H9 (cell line): ENCODE measurements around the gene ASIC4. TPM values are rescaled to one million over a fixed set of nuclear protein-coding genes. Genes with fewer than 3 reads are reported as not detected.
A peak's percentile ranks its signal among the peaks of the same experiment; 100 is the strongest.

Experiments used
- DNase-seq: peaks from one replicate; pipeline ENCODE4 v3.0.0-alpha.2; 2017
- H2AFZ ChIP-seq: one replicate; pipeline ENCODE4 v1.6.1; 2013; ENCODE audit warnings: mild to moderate bottlenecking, low read length, control low read depth, moderate library complexity
- H2AK5ac ChIP-seq: 2 replicates; pipeline ENCODE4 v1.6.1; 2013; ENCODE audit warnings: low read length, control low read depth, mixed read lengths; ENCODE audit not compliant: insufficient read length
- H2BK120ac ChIP-seq: one replicate; pipeline ENCODE4 v1.6.1; 2013; ENCODE audit warnings: low read depth, mild to moderate bottlenecking, low read length, control low read depth, inconsistent platforms; ENCODE audit not compliant: poor library complexity, severe bottlenecking
- H2BK12ac ChIP-seq: 2 replicates; pipeline ENCODE4 v1.6.1; 2013; ENCODE audit warnings: low read length, control low read depth, mixed read lengths, low read depth; ENCODE audit not compliant: insufficient read length
- H2BK15ac ChIP-seq: 2 replicates; pipeline ENCODE4 v1.6.1; 2013; ENCODE audit warnings: low read depth, low read length, control low read depth
- H2BK20ac ChIP-seq: one replicate; pipeline ENCODE4 v1.6.1; 2013; ENCODE audit warnings: low read depth, mild to moderate bottlenecking, low read length, control low read depth, inconsistent platforms; ENCODE audit not compliant: poor library complexity, severe bottlenecking
- H2BK5ac ChIP-seq: 2 replicates; pipeline ENCODE4 v1.6.1; 2013; ENCODE audit warnings: low read length, control low read depth, mixed read lengths; ENCODE audit not compliant: insufficient read length
- H3K14ac ChIP-seq: 2 replicates; pipeline ENCODE4 v1.6.1; 2013; ENCODE audit warnings: low read length, control low read depth; ENCODE audit not compliant: insufficient read depth
- H3K18ac ChIP-seq: 2 replicates; pipeline ENCODE4 v1.6.1; 2013; ENCODE audit warnings: low read depth, mild to moderate bottlenecking, mixed read lengths, low read length, control low read depth; ENCODE audit not compliant: insufficient read length
- H3K23ac ChIP-seq: 2 replicates; pipeline ENCODE4 v1.6.1; 2013; ENCODE audit warnings: low read length, control low read depth, mixed read lengths, low read depth; ENCODE audit not compliant: insufficient read length
- H3K23me2 ChIP-seq: 2 replicates; pipeline ENCODE4 v1.6.1; 2013; ENCODE audit warnings: low read depth, mild to moderate bottlenecking, mixed read lengths, low read length, control low read depth; ENCODE audit not compliant: insufficient read length, poor library complexity, severe bottlenecking
- H3K27ac ChIP-seq: 2 replicates; pipeline ENCODE4 v1.5.1; 2013; ENCODE audit warnings: low read length, control low read depth, mixed read lengths, low read depth; ENCODE audit not compliant: insufficient read length
- H3K27me3 ChIP-seq: 2 replicates; pipeline ENCODE4 v1.6.1; 2013; ENCODE audit warnings: low read length, control low read depth, inconsistent platforms; ENCODE audit not compliant: insufficient read depth
- H3K4ac ChIP-seq: 2 replicates; pipeline ENCODE4 v1.6.1; 2013; ENCODE audit warnings: low read depth, mild to moderate bottlenecking, control low read depth, inconsistent platforms, low read length, moderate library complexity
- H3K4me1 ChIP-seq: 2 replicates; pipeline ENCODE4 v1.6.1; 2013; ENCODE audit warnings: low read length, control low read depth, inconsistent platforms; ENCODE audit not compliant: insufficient read depth
- H3K4me2 ChIP-seq: 2 replicates; pipeline ENCODE4 v1.6.1; 2013; ENCODE audit warnings: low read length, control low read depth, mixed read lengths; ENCODE audit not compliant: insufficient read length, insufficient read depth
- H3K56ac ChIP-seq: 2 replicates; pipeline ENCODE4 v1.6.1; 2013; ENCODE audit warnings: low read depth, mild to moderate bottlenecking, mixed read lengths, low read length, control low read depth; ENCODE audit not compliant: insufficient read length
- H3K79me1 ChIP-seq: 2 replicates; pipeline ENCODE4 v1.6.1; 2013; ENCODE audit warnings: low read depth, mild to moderate bottlenecking, moderate library complexity, low read length, control low read depth, inconsistent platforms; ENCODE audit not compliant: insufficient read depth, poor library complexity, severe bottlenecking
- H3K79me2 ChIP-seq: 2 replicates; pipeline ENCODE4 v1.6.1; 2013; ENCODE audit warnings: low read length, control low read depth, inconsistent platforms; ENCODE audit not compliant: insufficient read depth
- H3K9ac ChIP-seq: 2 replicates; pipeline ENCODE4 v1.6.1; 2013; ENCODE audit warnings: low read length, control low read depth, mixed read lengths; ENCODE audit not compliant: insufficient read length; ENCODE audit errors: extremely low read depth
- H3K9me3 ChIP-seq: one replicate; pipeline ENCODE4 v1.6.1; 2013; ENCODE audit warnings: low read depth, low read length, inconsistent platforms; ENCODE audit not compliant: control insufficient read depth
- H3T11ph ChIP-seq: one replicate; pipeline ENCODE4 v1.6.1; 2013; ENCODE audit warnings: mild to moderate bottlenecking, low read length, control low read depth, inconsistent platforms
- H4K20me1 ChIP-seq: one replicate; pipeline ENCODE4 v1.6.1; 2013; ENCODE audit not compliant: control insufficient read depth, insufficient read length, insufficient read depth
- H4K5ac ChIP-seq: 2 replicates; pipeline ENCODE4 v1.6.1; 2013; ENCODE audit warnings: low read depth, mild to moderate bottlenecking, mixed read lengths, low read length, control low read depth; ENCODE audit not compliant: insufficient read length
- H4K8ac ChIP-seq: replicated peaks from 2 replicates; pipeline ENCODE4 v1.6.1; 2013; ENCODE audit warnings: low read length, control low read depth, mixed read lengths, low read depth; ENCODE audit not compliant: insufficient read length
- H4K91ac ChIP-seq: 2 replicates; pipeline ENCODE4 v1.6.1; 2013; ENCODE audit warnings: low read depth, mild to moderate bottlenecking, moderate library complexity, mixed read lengths, low read length, control low read depth; ENCODE audit not compliant: insufficient read length
- H3K27ac Mint-ChIP-seq, 3 experiments: 2 replicates in 2 of 3; 3 replicates in 1 of 3; pipeline ENCODE4 v1.8.0; 2020 to 2021; ENCODE audit warnings: mixed read lengths in 3 of 3, mild to moderate bottlenecking in 1 of 3, moderate library complexity in 1 of 3
- H3K27me3 Mint-ChIP-seq: 2 replicates; pipeline ENCODE4 v1.8.0; 2021; ENCODE audit warnings: low read depth, mild to moderate bottlenecking, moderate library complexity, mixed read lengths
- H3K36me3 Mint-ChIP-seq, 3 experiments: 2 replicates in 2 of 3; 3 replicates in 1 of 3; pipeline ENCODE4 v1.8.0; 2020 to 2021; ENCODE audit warnings: low read depth in 3 of 3, mixed read lengths in 3 of 3; ENCODE audit not compliant: insufficient read depth in 1 of 3
- H3K4me1 Mint-ChIP-seq, 2 experiments: 2 replicates each; pipeline ENCODE4 v1.8.0; 2020; ENCODE audit warnings: mixed read lengths in 2 of 2
- H3K4me3 Mint-ChIP-seq, 2 experiments: 2 replicates in 1 of 2; 3 replicates in 1 of 2; pipeline ENCODE4 v1.8.0; 2020 to 2021; ENCODE audit warnings: mild to moderate bottlenecking in 2 of 2, mixed read lengths in 2 of 2, moderate library complexity in 1 of 2
- H3K9me3 Mint-ChIP-seq, 2 experiments: 2 replicates in 1 of 2; 3 replicates in 1 of 2; pipeline ENCODE4 v1.8.0; 2020; ENCODE audit warnings: mild to moderate bottlenecking in 2 of 2, mixed read lengths in 2 of 2, moderate library complexity in 1 of 2
- WGBS: extraction: QIAGEN DNeasy Blood & Tissue Kit; methylation state at CpG from one replicate; pipeline ENCODE4 v1.1.7; 2013; ENCODE audit warnings: missing lambda C conversion rate, low lambda C conversion rate, mixed read lengths; ENCODE audit not compliant: insufficient read length; ENCODE audit errors: extremely low coverage; 5-methylcytosine and 5-hydroxymethylcytosine counted together
- total RNA-seq: library from RNA; stranded (reverse); gene quantifications from 2 replicates; pipeline ENCODE4 v1.2.1, GENCODE V29; 2021
- TF ChIP-seq, protein P1 (sequence below): fragments of 200-600 bp; sonication (generic); conservative IDR thresholded peaks from 3 replicates; pipeline ENCODE4 v1.8.0; 2021; ENCODE audit warnings: antibody characterized with exemption, mild to moderate bottlenecking

ASIC4 gene
- total RNA-seq, 1 experiment from 2014 or later, result 0.37 TPM

DNA sequence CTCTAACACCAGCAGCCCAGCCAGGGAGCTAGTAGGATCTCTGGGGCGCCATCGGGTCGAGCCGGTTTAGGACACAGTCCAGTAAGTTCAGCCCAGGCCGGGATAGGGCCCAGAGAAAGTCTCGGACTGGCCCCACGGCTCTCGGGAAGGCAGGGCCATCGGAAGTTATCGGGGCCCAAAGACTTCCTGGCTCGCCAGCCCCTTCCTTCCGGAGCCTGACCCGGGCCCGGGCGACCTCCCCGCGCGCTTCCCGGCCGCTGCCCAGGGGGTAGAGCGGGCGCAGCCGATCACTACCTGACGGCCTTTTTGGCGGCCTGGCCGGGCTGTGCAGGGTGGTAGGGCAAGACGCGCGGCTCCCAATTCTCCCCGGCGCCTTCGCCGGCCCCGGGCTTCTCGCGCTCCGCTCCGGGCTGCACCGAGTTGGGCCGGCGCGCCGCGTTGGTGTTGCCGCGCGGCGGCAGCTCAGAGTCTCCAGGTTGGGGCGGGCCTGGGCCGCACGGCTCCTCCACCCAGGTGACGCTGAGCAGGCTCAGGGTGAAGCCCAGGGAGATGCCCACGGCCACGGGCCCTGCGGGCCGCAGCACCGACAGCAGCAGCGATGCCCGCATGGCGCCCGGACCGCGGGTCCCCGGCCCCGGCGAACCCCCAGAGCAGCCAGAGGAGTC lies 28.8 kb downstream of the ASIC4 start:
- no peak overlapping the region for H3K56ac ChIP-seq
- no peaks in the 10 kb centered on the region for H3K9me3 ChIP-seq
- peak overlapping the region; percentile 87 to 94 for H3K4me3 Mint-ChIP-seq
- peak overlapping the region; percentile 57; the same call in 1 of the 2 replicates for H3K14ac ChIP-seq
- no peak overlapping the region for H2BK5ac ChIP-seq
- no peak overlapping the region for H3K27ac ChIP-seq
- H4K91ac ChIP-seq, result no peak overlapping the region
- no peak overlapping the region for H2AFZ ChIP-seq
- peak overlapping the region; percentile 51 for H3K9ac ChIP-seq
- H3K79me1 ChIP-seq, result no peaks in the 10 kb centered on the region
- no peak overlapping the region for H2AK5ac ChIP-seq
- H3K27me3 Mint-ChIP-seq, result peaks cover 27% of the 10 kb centered on the region
- TF ChIP-seq, protein P1, sequence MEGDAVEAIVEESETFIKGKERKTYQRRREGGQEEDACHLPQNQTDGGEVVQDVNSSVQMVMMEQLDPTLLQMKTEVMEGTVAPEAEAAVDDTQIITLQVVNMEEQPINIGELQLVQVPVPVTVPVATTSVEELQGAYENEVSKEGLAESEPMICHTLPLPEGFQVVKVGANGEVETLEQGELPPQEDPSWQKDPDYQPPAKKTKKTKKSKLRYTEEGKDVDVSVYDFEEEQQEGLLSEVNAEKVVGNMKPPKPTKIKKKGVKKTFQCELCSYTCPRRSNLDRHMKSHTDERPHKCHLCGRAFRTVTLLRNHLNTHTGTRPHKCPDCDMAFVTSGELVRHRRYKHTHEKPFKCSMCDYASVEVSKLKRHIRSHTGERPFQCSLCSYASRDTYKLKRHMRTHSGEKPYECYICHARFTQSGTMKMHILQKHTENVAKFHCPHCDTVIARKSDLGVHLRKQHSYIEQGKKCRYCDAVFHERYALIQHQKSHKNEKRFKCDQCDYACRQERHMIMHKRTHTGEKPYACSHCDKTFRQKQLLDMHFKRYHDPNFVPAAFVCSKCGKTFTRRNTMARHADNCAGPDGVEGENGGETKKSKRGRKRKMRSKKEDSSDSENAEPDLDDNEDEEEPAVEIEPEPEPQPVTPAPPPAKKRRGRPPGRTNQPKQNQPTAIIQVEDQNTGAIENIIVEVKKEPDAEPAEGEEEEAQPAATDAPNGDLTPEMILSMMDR, result no peak
- peaks cover 16% of the 10 kb centered on the region for H3K23me2 ChIP-seq
- peaks cover 26 to 28% of the 10 kb centered on the region in 2 experiments for H3K4me1 Mint-ChIP-seq
- no CpG with 5 or more reads among the region's 66 CpGs for WGBS
- H3K4ac ChIP-seq, result no peak overlapping the region
- H4K20me1 ChIP-seq, result no peaks in the 10 kb centered on the region
- no peaks in the 10 kb centered on the region for H3K27me3 ChIP-seq
- peaks cover 0 to 4% of the 10 kb centered on the region in 2 experiments; a peak in 1 of 5 replicates for H3K9me3 Mint-ChIP-seq
- no peak for DNase-seq
- peak overlapping the region; percentile 94 for H3K4me2 ChIP-seq
- no peak overlapping the region for H2BK15ac ChIP-seq
- H3T11ph ChIP-seq, result no peak overlapping the region
- H2BK120ac ChIP-seq, result no peak overlapping the region
- no peak overlapping the region for H3K18ac ChIP-seq
- peaks cover 5% of the 10 kb centered on the region; the same call in 1 of the 2 replicates for H3K4me1 ChIP-seq
- no peak overlapping the region for H2BK20ac ChIP-seq
- H4K8ac ChIP-seq, result no peak overlapping the region
- H3K79me2 ChIP-seq, result no peaks in the 10 kb centered on the region
- H3K23ac ChIP-seq, result no peak overlapping the region
- H2BK12ac ChIP-seq, result no peak overlapping the region
- peak overlapping the region in 1 of 3 experiments; percentile 88; a peak in 2 of 7 replicates for H3K27ac Mint-ChIP-seq
- H4K5ac ChIP-seq, result no peak overlapping the region
- H3K36me3 Mint-ChIP-seq, result peaks cover 24 to 38% (median 30%) of the 10 kb centered on the region in 3 experiments
